Measurements from ENCODE around the gene GAB1.

GRCh38 chr4:143402776-143403552, 66.3 kb downstream of the GAB1 start:
- TF ChIP-seq CTCF (IDR thresholded peaks at IDR 0.05) (no peak), POLR2A (IDR thresholded peaks at IDR 0.05) (no peak)

Data from esophagus squamous epithelium (tissue), 4 donors.